Measurements from ENCODE around the gene GTF3C6. TPM values are rescaled to one million over a fixed set of nuclear protein-coding genes. Genes with fewer than 3 reads are reported as not detected.

The GTF3C6 gene
- total RNA-seq, 1 donor from 2014 or later: 25.5 TPM

- Histone ChIP-seq H3K36me3 (no peaks in the 10 kb centered on the region), H3K9me3 (no peaks in the 10 kb centered on the region), H3K4me1 (no peaks in the 10 kb centered on the region), H3K27ac (no peak overlapping the region), H3K4me3 (no peak overlapping the region), H3K27me3 (no peaks in the 10 kb centered on the region)
- intact Hi-C loops (cut with DNase I): no loop called here
- TF ChIP-seq POLR2A (IDR thresholded peaks at IDR 0.05) (no peak), CTCF (IDR thresholded peaks at IDR 0.05) (no peak), POLR2AphosphoS5 (IDR thresholded peaks at IDR 0.05; ENCODE audit: insufficient read depth in 1 of 2, low read depth in 1 of 2) (no peak)
- DNase-seq (ENCODE audit: extremely low spot score in 2 of 2): no peak
Measured at GRCh38 chr6:110935171-110935570, 23.3 kb upstream of the GTF3C6 start.

GRCh38 chr6:110938171-110938570, 20.3 kb upstream of the GTF3C6 start:
- DNase-seq (ENCODE audit: extremely low spot score in 2 of 2): no peak
- Histone ChIP-seq H3K27me3 (no peaks in the 10 kb centered on the region), H3K4me3 (no peak overlapping the region), H3K9me3 (no peaks in the 10 kb centered on the region), H3K36me3 (no peaks in the 10 kb centered on the region), H3K4me1 (no peaks in the 10 kb centered on the region), H3K27ac (no peak overlapping the region)
- intact Hi-C loops (cut with DNase I): no loop called here
- TF ChIP-seq POLR2A (IDR thresholded peaks at IDR 0.05) (no peak), CTCF (IDR thresholded peaks at IDR 0.05) (no peak), POLR2AphosphoS5 (IDR thresholded peaks at IDR 0.05; ENCODE audit: insufficient read depth in 1 of 2, low read depth in 1 of 2) (no peak)

- no peaks in the 10 kb centered on the region for H3K27me3 ChIP-seq
- TF ChIP-seq POLR2AphosphoS5 (IDR thresholded peaks at IDR 0.05; ENCODE audit: insufficient read depth in 1 of 2, low read depth in 1 of 2): no peak
- TF ChIP-seq CTCF (IDR thresholded peaks at IDR 0.05): no peak
- no peak for TF ChIP-seq POLR2A (IDR thresholded peaks at IDR 0.05)
- DNase-seq (ENCODE audit: extremely low spot score in 2 of 2): no peak
- no peaks in the 10 kb centered on the region for H3K9me3 ChIP-seq
- H3K27ac ChIP-seq: no peak overlapping the region
- no peaks in the 10 kb centered on the region for H3K36me3 ChIP-seq
- intact Hi-C loops (cut with DNase I): no loop called here
- no peaks in the 10 kb centered on the region for H3K4me1 ChIP-seq
- H3K4me3 ChIP-seq: no peak overlapping the region
Measured at GRCh38 chr6:110939429-110940200, 18.9 kb upstream of the GTF3C6 start.

GRCh38 chr6:110944681-110945151, 13.8 kb upstream of the GTF3C6 start:
- Histone ChIP-seq H3K36me3 (no peaks in the 10 kb centered on the region), H3K4me3 (no peak overlapping the region), H3K27ac (no peak overlapping the region), H3K4me1 (no peaks in the 10 kb centered on the region), H3K27me3 (no peaks in the 10 kb centered on the region), H3K9me3 (no peaks in the 10 kb centered on the region)
- no peak for TF ChIP-seq CTCF (IDR thresholded peaks at IDR 0.05)
- peak in 1 of 2 donors; percentile 20 for TF ChIP-seq POLR2AphosphoS5 (IDR thresholded peaks at IDR 0.05; ENCODE audit: insufficient read depth in 1 of 2, low read depth in 1 of 2)
- no peak for TF ChIP-seq POLR2A (IDR thresholded peaks at IDR 0.05)
- intact Hi-C loops (cut with DNase I): no loop called here
- DNase-seq (ENCODE audit: extremely low spot score in 2 of 2): no peak

GRCh38 chr6:110946498-110946897, 12.0 kb upstream of the GTF3C6 start:
- no peak for TF ChIP-seq POLR2AphosphoS5 (IDR thresholded peaks at IDR 0.05; ENCODE audit: insufficient read depth in 1 of 2, low read depth in 1 of 2)
- no peak for TF ChIP-seq CTCF (IDR thresholded peaks at IDR 0.05)
- no peak for TF ChIP-seq POLR2A (IDR thresholded peaks at IDR 0.05)
- intact Hi-C loops (cut with DNase I): no loop called here
- no peaks in the 10 kb centered on the region for H3K27me3 ChIP-seq

More at GRCh38 chr6:110946498-110946897, 12.0 kb upstream of the GTF3C6 start:
- Histone ChIP-seq H3K4me1 (no peaks in the 10 kb centered on the region), H3K36me3 (no peaks in the 10 kb centered on the region), H3K27ac (no peak overlapping the region), H3K4me3 (no peak overlapping the region), H3K9me3 (no peaks in the 10 kb centered on the region)
- no peak for DNase-seq (ENCODE audit: extremely low spot score in 2 of 2)
